HG02798 (cell line): Measurements from ENCODE around the gene RASL11B.

Source experiments
- ATAC-seq: cut with Tn5 transposase; IDR thresholded peaks from one replicate; pipeline ENCODE4 v1.9.1; 2021; ENCODE audit warnings: mild to moderate bottlenecking; ENCODE audit not compliant: unreplicated experiment, poor library complexity

The RASL11B gene

GRCh38 chr4:52841682-52842456 is 20.2 kb upstream of the RASL11B start:
- no peak for ATAC-seq

- no peak for ATAC-seq
Observed at GRCh38 chr4:52842792-52843191, 19.3 kb upstream of the RASL11B start.

GRCh38 chr4:52843351-52843750 is 18.8 kb upstream of the RASL11B start:
- ATAC-seq: no peak

DNA sequence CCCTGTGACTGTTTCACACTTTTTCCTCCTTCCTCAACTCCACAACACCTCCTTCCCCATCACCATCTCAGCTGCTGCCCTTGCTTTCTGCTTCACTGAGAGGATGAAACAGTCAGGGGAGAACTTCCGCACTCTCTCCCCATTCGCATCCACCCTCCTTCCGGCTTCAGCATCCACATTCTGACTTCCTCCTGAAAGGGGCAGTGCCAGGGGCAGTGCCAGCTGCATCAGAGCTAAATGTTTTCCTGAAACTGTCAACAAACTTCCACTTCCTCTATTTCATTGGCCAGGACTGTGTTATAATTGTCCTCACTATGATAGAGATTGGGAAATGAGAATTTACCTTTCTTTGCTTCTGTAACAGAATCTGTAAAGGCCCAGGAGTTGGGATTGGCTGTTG is 18.2 kb upstream of the RASL11B start:
- no peak for ATAC-seq

- ATAC-seq: no peak
Observed at GRCh38 chr4:52844596-52844995, 17.5 kb upstream of the RASL11B start.

GRCh38 chr4:52846502-52846901 is 15.6 kb upstream of the RASL11B start:
- ATAC-seq: no peak

DNA sequence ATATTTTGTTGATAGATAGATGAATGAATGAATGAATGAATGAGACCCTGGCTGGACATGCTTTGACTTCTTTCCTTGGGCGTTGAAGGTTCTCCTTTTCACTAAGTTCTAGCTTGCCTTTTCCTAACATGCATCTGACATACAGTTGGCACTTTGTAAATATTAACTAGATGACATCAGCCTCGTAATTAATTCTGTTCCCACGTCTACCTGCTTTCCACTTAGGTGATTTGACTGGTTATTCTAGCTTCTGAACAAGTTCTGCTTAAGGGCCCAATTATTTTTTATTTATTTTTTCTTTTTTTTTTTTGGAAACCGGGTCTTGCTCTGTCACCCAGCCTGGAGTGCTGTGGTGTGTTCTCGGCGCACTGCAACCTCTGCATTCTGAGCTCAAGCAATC is 13.9 kb upstream of the RASL11B start:
- ATAC-seq: no peak

- ATAC-seq: no peak
Observed at GRCh38 chr4:52850406-52851124, 11.6 kb upstream of the RASL11B start.

- no peak for ATAC-seq
Observed at GRCh38 chr4:52852041-52852440, 10.1 kb upstream of the RASL11B start.

- ATAC-seq: no peak
Observed at GRCh38 chr4:52852711-52853110, 9.4 kb upstream of the RASL11B start.

- ATAC-seq: no peak
Observed at GRCh38 chr4:52853351-52853750, 8.8 kb upstream of the RASL11B start.

DNA sequence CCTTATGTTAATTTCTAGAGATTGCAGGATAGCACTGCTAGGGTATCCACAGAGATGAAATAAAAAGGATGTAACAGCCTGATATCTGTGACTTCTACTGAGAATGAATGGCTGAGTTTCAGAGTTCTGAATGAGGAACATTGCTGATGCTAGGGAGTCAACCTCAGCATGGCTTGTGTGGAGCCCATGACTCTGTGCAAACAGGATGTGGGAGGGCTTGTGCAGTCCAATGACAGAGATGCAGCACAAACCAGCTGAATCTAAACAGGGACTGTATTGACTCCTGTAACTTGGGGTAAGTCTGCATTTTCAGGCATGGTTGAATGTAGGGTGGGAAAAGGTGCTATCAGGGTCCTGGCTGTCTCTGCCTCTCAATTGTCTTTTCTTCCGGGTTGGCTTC is 5.3 kb upstream of the RASL11B start:
- ATAC-seq: no peak

- no peak for ATAC-seq
Observed at GRCh38 chr4:52860361-52860760, 1.8 kb upstream of the RASL11B start.

- ATAC-seq: no peak
Observed at GRCh38 chr4:52861171-52861823, 820 bp upstream of the RASL11B start.

GRCh38 chr4:52862639-52863161 is 583 bp downstream of the RASL11B start:
- no peak for ATAC-seq

DNA sequence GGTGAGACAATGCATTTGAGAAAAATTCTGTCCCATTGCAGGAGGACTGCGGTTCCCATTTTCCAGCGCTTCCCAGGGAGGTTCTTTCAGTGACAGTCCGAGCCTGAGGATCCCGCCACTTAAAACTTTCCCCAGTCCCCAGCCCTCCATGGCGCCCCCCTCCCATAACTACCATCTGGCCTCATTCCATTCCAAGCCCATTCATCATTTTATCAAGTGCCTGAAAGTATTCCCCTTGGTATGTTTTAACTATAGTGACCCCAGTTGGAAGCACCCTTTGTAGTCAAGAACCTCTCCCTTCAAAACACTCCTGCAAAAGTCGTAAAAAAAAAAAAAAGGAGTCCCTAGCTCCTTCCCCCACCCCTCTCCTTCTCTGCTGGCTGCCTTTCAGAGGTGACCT is 1.2 kb downstream of the RASL11B start:
- no peak for ATAC-seq

DNA sequence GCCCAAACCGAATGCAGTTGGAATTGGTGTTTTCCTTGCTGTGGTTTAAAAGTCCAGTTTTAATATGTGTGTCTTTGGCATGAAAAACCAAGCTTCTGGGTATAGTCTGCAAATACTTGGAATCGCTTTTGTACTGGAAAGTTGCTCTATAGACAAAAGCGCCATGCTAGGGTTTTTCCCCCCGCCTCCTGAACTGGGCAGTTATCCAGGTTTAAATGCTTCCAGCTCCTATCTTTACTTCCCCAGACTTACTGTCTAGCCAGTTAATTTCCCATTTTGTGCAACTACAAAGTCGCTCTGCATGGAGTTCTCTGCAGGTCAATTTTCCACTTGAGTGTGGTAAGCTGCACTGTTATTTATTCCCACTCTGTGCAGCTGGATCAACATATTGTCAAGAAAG is 2.7 kb downstream of the RASL11B start:
- no peak for ATAC-seq

DNA sequence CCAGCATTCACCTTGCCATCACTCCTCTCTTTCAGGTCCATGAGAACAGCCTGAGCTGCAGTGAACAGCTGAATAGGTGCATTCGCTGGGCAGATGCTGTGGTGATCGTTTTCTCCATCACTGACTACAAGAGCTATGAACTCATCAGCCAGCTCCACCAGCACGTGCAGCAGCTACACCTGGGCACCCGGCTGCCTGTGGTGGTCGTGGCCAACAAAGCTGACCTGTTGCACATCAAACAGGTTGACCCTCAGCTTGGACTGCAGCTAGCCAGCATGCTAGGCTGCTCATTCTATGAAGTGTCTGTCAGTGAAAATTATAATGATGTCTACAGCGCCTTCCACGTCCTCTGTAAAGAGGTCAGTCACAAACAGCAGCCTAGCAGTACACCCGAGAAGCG is 3.2 kb downstream of the RASL11B start:
- ATAC-seq: no peak

- no peak for ATAC-seq
Observed at GRCh38 chr4:52866734-52867133, 4.6 kb downstream of the RASL11B start.

- ATAC-seq: no peak
Observed at GRCh38 chr4:52867163-52867562, 5.0 kb downstream of the RASL11B start.

DNA sequence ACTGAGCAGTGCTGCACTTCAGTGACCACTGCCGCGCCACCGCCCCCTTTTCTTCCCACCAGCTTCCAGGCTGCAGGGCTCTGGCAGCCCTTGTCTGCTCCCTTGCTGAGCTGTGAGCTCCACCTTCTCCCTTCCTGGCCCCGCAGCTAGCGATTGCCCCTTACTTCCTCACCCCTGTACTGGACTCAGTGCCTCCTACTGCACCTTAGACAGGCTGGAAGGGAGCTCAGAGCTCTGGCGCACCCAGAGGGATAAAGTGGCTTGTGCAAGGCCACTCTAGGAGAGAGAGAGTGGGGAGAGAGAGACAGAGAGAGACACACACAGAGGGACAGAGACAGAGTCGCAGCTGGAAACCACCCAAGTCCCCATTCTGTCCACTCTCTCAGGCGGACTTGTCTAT is 6.0 kb downstream of the RASL11B start:
- no peak for ATAC-seq
